Measurements from ENCODE around the gene OR8K5. TPM values are rescaled to one million over a fixed set of nuclear protein-coding genes. Genes with fewer than 3 reads are reported as not detected.

The OR8K5 gene, protein sequence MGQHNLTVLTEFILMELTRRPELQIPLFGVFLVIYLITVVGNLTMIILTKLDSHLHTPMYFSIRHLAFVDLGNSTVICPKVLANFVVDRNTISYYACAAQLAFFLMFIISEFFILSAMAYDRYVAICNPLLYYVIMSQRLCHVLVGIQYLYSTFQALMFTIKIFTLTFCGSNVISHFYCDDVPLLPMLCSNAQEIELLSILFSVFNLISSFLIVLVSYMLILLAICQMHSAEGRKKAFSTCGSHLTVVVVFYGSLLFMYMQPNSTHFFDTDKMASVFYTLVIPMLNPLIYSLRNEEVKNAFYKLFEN
- not detected for total RNA-seq
- long read RNA-seq, donor 1, result 0 reads
- long read RNA-seq, donor 2, result 0 reads

DNA sequence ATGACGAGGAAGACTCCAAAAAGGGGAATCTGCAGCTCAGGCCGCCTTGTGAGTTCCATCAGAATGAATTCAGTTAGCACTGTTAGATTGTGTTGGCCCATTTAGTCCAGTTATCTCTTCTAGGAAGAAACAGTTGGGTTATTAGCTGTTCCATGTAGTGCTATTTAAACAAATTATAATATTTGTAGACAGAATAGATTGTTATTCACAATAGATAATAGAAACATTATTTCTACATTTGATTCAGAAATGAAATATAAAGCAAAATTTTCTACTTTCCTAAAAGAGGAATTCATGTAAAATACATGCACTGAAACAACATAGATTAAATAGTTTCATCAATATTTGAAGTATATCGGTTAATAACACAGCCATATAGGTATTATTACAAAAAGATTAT lies at the start of gene OR8K5:
Gene OR8K5 (minus strand): TSS at position 101 of the 400 bp plus-strand sequence. CDS start 0 bp downstream, at position 101.
- intact Hi-C loops (cut with DNase I, micrococcal nuclease), result no loop called here
- ATAC-seq (no peak), DNase-seq (no peak)
- Histone ChIP-seq H3K4me3 (no peak within 1 kb of the TSS), H3K4me1 (ENCODE audit: low read depth) (no peaks in the 10 kb centered on the region), H3K36me3 (ENCODE audit: low read depth) (no peaks in the 10 kb centered on the region), H3K9me3 (no peaks in the 10 kb centered on the region)
- TF ChIP-seq, protein P1, sequence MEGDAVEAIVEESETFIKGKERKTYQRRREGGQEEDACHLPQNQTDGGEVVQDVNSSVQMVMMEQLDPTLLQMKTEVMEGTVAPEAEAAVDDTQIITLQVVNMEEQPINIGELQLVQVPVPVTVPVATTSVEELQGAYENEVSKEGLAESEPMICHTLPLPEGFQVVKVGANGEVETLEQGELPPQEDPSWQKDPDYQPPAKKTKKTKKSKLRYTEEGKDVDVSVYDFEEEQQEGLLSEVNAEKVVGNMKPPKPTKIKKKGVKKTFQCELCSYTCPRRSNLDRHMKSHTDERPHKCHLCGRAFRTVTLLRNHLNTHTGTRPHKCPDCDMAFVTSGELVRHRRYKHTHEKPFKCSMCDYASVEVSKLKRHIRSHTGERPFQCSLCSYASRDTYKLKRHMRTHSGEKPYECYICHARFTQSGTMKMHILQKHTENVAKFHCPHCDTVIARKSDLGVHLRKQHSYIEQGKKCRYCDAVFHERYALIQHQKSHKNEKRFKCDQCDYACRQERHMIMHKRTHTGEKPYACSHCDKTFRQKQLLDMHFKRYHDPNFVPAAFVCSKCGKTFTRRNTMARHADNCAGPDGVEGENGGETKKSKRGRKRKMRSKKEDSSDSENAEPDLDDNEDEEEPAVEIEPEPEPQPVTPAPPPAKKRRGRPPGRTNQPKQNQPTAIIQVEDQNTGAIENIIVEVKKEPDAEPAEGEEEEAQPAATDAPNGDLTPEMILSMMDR (IDR thresholded peaks at IDR 0.05), result no peak

DNA sequence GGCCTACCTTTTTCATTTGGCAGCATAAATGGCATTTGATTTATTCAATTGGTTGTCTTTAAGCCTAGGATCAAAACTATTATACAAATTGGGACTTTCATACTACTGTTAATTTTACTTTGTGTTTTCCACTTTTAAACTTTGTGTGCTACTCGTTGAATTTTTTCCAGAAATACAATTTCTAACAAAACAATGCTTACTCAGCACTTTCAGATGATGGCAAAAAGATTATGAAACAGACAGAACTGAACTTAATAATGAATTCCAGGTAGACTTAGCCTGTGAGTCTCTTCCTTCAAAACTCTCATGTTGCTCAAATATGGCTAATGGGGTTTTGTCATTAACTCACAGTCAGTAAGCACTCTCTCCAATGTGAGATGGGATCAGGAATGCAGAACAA lies 47.7 kb upstream of the OR8K5 start:
- ATAC-seq, result no peak

DNA sequence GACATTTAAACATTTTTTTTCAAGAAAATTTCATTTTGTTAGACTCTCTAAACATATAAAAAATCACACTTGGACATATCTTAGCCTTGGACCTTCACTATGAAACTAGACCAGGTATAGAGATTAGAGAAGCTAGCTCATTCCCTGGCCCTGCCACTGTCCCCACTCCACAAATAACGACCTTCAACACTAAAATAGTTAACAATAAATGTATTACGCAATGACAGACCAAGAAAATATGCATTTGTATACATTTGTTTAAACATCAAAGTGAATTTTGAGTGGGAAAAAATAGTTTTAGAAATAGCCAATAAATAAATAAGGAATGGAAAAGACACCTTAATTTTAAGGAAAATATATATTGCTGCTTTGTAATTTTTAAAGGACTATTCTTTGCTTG lies 37.2 kb upstream of the OR8K5 start:
- Histone ChIP-seq H3K9me3 (no peaks in the 10 kb centered on the region), H3K4me1 (ENCODE audit: low read depth) (no peaks in the 10 kb centered on the region), H3K4me3 (no peak overlapping the region), H3K36me3 (ENCODE audit: low read depth) (no peaks in the 10 kb centered on the region)
- intact Hi-C loops (cut with DNase I, micrococcal nuclease), result no loop called here
- TF ChIP-seq, protein P1 (IDR thresholded peaks at IDR 0.05), result no peak
- ATAC-seq (no peak), DNase-seq (no peak)

More for the DNA sequence above, 47.7 kb upstream of the OR8K5 start:
- DNase-seq, result no peak
- intact Hi-C loops (cut with DNase I, micrococcal nuclease), result no loop called here
- H3K4me1 ChIP-seq (ENCODE audit: low read depth), result no peaks in the 10 kb centered on the region
- TF ChIP-seq, protein P1 (IDR thresholded peaks at IDR 0.05), result no peak
- H3K36me3 ChIP-seq (ENCODE audit: low read depth), result no peaks in the 10 kb centered on the region
- H3K9me3 ChIP-seq, result no peaks in the 10 kb centered on the region
- H3K4me3 ChIP-seq, result no peak overlapping the region

DNA sequence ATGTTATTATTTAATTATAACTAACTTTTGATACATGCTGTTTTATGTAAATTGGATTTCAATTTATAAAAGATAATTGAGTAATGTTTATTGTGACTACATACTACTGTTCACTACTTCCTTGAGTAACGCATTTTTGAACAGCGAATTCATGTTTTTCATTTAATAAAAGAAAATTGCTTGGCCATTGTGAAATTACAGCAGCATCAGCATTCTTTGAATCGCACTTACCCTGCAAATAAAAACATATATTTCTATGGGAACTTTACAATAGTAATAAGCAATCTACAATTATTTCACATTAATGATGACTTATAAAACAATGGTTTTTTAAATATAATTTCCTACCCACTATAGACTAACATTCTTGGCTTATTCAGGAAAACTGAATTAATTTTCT lies 36.6 kb upstream of the OR8K5 start:
- ATAC-seq (no peak), DNase-seq (no peak)
- TF ChIP-seq, protein P1 (IDR thresholded peaks at IDR 0.05), result no peak
- H3K36me3 ChIP-seq (ENCODE audit: low read depth), result no peaks in the 10 kb centered on the region
- intact Hi-C loops (cut with DNase I, micrococcal nuclease), result no loop called here
- no peaks in the 10 kb centered on the region for H3K9me3 ChIP-seq
- no peak overlapping the region for H3K4me3 ChIP-seq
- no peaks in the 10 kb centered on the region for H3K4me1 ChIP-seq (ENCODE audit: low read depth)

DNA sequence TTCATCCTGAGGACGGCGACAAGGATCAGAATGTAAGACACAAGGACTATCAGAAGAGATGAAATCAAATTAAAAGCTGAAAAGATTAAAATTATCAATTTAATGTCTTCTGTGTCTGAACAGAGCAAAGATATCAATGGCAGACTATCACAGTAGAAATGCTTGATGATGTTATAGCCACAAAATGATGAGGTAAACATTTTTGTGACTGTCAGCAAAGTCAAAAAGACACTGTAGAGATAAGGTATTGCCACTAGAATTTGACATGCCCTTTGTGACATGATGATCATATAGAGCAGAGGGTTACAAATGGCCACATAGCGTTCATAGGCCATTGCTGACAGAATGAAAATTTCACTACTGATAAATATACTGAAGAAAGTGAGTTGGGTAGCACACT lies 28.5 kb upstream of the OR8K5 start:
- Histone ChIP-seq H3K4me3 (no peak overlapping the region), H3K4me1 (ENCODE audit: low read depth) (no peaks in the 10 kb centered on the region), H3K36me3 (ENCODE audit: low read depth) (no peaks in the 10 kb centered on the region), H3K9me3 (peaks cover 7% of the 10 kb centered on the region)
- no peak for DNase-seq
- TF ChIP-seq, protein P1 (IDR thresholded peaks at IDR 0.05), result no peak
- intact Hi-C loops (cut with DNase I, micrococcal nuclease), result no loop called here
- ATAC-seq, result no peak

Measured in mucosa of descending colon (tissue), 3 donors.